GM03348 (cell line): ENCODE measurements around the gene DNAH8.
"Not testable (repeated sequence)": the region's sequence is repeated elsewhere in the genome, so short reads cannot be mapped to it uniquely, and the experiment has no call there.

Experiments used
- DNase-seq: peaks from one replicate; pipeline ENCODE4 v3.0.0; 2012; ENCODE audit warnings: low spot score

The DNAH8 gene

DNA sequence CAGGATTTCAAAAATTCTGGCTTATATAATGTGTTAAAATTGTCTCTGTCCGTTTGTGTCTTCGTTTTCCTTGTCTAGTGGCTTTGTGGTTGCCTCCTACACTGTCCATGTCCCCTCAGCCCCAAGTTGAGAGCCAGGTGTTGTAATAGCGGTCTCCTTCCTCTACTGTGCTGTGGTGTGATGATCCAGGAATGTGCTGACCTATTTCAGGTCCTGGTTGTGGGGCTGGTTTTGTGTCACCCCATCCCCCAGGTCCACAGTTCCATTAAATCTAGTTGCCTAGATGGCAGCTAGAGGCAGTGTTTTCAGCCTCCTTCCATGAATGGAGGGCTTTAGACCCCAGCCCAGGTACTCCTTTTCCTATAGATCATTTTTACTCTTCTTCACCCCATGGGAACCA lies 128.7 kb downstream of the DNAH8 start:
- no peak for DNase-seq

DNA sequence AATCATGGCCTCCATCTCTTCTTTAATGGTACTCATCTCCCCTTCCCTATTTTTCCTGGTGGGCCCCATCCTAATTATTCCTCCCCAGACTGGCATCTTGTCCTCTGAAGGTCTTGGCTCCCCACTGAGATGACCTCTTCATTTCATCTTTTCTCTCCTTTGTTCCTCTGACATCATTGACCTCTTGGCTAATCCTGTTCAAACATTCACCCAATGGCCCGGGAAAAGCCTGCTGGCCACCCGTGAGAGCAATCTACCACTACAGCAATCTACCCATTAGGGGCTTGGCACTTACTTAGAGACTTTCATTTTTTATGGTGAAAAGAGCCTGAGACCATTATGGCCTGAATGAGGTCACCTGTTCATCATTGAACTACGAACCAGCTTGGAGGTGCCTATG lies 130.8 kb downstream of the DNAH8 start:
- DNase-seq, result no peak

DNA sequence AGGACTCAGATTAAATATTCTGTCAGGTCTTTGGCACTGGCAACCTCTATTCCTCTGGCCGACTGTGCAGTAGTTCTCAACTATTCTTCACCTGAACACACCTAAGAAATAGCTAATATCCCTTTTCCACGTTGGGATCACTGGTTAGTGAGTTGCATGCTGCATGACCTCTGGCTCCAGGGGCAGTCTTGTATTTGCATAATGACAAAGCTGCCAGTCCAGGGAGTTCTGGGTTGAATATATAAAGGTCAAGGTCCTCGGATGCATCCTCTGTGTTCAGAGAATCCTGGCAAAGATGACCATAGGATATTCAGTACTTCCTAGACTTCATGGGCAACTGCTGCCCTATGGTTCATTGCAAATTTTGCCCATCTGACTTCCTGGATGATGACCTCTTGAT lies 131.2 kb downstream of the DNAH8 start:
- DNase-seq, result no peak

DNA sequence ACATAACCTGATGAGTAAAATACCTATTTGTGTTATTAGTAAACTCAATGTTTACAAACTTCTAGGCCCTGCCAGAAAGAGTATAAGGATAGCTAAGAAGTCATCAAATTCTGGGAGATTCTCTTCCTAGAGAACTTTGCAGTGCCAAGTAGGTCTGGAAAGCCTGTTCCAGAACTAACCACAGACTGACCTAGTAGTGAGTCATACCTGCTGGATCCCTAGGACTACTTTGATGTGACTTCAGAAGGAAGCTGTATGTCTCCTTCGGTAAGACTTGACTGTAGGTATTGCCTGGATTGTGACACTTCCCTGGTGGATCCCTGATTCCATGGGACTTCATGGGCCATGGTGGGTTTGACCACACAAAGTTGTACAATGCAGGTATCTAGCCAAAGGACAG lies 131.7 kb downstream of the DNAH8 start:
- no peak for DNase-seq

DNA sequence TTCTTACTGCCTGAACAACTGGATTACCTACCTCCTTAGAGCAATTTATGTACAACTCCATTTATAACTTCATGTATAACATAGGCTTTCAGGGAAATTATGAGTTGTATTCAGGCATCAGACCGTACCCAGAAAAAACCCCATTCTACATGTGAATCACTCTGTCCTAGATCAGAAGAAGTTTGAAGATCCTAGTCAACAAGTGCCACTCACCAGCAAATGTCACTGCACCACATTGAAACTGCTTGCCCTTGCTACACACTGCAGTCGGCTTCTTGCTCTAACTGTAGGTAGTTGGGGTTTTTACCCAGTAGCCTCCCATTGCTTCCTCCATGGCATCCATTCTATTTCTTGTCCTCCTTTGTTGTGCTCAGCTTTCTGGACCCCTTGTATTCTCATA lies 132.4 kb downstream of the DNAH8 start:
- DNase-seq, result no peak

DNA sequence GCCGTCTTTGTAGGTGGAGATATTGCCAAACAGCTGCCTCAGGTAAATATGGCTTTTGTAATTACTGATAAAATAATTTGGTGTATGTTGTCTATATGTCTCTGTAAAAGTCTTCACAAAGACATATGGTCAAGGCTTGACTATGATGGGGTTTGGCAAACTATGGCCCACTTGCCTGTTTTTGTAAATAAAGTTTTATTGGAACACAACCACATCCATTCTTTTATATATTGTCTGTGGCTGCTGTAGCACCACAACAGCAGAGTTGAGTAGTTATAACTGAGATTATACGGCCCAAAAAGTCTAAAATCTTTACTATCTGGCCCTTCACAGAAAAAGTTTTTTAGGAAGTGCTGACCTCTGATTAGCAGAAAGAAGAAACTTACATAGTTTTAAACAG lies 133.6 kb downstream of the DNAH8 start:
- DNase-seq, result no peak

DNA sequence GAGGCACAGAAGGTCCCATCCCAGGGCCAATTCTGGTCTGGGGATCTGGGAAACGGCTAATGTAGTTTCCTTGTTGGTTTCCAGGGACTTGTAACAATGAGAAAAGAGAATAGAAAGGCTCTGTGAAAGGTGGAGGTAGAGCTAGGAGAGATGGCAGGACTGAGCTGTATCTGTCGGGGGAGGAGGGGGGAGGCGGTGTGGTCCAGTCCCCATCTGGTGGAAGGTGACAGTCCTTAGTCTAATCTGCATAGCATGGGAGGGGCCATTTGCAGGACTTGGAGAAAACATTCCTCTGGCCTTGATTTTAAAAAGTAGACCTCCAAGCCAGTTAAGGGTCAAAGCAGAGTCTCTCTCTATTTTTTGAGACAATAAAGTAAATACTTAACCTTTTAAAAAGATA lies 137.1 kb downstream of the DNAH8 start:
- no peak for DNase-seq

DNA sequence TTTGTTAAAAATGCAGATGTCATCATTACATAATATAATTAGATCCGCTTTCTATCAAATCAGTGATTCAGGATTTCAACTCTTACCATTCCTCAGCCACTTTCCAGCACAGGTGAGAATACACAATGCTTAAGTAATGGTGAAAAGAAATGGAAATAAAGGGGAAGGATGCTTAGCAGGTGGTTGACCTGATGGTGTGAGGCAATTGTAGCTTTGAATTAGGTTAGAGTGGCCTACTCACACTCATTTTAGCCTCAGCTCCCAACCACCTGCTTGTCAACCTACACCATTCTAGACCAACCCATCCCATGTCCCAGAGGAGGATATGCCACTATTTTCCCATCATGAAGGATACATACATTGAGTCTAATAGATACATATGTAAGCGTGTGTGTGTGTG lies 138.1 kb downstream of the DNAH8 start:
- no peak for DNase-seq

DNA sequence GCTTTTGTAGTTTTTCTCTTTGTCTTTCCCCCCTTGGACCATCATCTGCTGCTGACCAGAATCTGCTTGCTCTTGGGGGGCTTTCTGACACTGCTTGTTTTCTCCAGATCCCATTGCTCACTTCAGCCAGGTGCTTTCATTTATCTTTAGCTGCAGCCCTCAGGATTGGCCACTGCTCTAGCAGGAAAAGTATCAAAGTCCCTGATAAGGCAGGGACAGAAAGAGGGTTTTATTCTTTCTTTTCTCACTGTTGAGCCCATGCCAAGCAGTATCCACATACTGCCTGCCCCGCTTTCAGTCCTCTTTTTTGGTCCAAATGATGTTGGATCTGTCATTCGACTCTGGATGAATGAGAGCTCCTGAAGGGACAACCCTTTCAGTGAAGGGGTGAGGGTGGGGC lies 141.4 kb downstream of the DNAH8 start:
- no peak for DNase-seq

DNA sequence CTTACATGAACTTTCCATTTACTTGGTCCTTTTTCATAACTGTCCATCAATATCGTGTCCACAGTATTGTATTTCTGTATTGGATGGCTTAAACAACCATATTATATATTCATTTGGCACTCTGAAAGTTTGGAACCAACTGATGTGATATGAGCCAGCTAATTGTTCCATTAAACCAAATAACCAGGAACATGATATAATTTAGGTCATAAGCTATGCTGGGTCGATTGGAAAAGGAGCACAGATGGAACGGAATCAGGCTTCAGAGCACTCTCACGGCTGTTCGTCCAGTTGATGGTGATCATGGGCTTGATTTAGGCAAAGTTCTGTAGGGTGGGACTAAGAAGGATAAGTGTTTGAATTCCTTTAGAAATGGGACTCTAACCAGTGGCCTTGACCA lies 142.7 kb downstream of the DNAH8 start:
- no peak for DNase-seq

DNA sequence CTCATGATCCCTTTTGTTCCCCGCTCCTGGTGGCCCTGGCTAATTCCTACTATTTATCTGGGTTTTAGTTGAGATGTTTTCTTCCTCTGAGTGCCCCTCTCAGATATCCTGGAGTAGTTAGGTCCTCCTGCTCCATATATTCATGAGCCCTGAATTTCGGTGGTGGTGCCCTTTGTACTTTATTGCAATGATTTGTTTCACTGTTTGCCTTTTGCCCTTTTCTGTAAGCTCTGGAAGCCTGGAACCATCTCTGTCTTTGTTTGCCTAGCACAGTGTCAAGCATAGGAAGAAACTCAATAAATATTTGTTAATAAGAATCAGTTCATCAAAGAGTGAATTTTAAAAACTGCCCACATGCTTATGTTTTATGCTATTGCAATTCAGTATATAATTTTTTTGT lies 144.9 kb downstream of the DNAH8 start:
- no peak for DNase-seq

DNA sequence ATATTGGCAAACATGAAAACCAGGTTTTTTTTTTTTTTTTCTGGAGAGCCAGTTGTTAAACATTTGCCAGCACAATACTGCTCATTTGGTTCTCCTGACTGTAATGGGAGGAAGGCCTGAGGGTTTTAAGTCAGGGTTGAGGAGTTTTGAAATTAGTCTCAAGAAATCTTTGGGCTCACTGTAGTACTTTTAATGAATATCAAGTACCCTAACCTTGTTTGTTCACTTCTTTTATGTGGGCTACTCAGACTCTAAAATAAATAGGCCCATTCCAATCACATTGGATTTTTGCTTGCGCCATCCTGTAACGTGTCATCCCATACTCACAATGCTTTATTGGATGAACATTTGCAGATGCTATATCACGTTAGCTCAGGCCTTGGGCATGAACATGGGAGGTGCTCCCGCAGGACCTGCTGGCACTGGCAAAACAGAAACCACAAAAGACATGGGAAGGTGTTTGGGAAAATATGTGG lies 146.9 kb downstream of the DNAH8 start:
- DNase-seq, result no peak

DNA sequence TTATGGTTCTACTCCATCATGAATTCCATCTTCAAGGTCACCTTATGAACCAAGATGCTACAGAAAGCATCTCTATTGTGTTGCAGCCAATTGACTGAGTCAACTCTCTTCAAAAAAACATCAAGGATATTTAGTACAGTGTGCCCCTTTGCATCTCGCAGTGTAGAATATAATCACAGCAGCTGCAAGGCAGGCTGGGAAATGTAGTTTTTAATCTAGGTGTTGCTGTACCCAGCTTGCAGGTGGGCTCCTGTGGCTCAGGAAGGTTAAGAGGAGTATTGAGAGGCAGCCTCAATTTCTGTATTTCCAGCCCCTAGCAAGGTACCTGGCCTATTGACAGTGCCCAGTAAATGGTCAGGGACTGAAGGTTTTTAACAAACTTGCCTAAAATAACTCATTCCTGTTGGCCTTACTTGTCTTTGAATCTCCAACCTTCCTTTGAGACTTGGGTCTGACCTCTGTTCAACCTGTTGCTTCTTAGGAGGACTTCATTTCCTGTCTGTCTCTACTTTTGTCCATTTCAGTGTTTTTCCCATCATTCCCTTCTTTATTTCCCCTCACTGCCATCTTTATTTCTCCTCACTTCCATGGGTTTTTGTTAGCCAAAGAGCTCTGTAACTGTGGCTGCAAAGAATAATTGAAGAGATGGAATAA lies 150.5 kb downstream of the DNAH8 start:
- DNase-seq, result no peak

DNA sequence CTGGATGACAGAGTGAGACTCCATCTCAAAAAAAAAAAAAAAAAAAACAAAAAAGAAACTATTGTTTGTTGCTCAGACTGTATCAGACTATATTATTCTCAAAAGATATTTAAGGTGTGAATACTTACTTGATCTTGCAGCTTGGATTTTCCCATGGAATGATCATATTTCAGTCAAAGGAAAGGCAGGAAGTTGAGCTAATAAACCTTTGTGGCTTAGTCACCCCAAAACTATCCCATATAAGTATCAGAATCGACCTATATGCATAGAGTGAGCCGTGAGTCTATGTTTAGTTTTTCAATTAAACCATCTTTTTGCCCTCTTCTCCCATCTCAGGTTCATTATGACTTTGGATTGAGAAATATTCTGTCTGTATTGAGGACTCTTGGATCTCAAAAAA lies 152.6 kb downstream of the DNAH8 start:
- no peak for DNase-seq

DNA sequence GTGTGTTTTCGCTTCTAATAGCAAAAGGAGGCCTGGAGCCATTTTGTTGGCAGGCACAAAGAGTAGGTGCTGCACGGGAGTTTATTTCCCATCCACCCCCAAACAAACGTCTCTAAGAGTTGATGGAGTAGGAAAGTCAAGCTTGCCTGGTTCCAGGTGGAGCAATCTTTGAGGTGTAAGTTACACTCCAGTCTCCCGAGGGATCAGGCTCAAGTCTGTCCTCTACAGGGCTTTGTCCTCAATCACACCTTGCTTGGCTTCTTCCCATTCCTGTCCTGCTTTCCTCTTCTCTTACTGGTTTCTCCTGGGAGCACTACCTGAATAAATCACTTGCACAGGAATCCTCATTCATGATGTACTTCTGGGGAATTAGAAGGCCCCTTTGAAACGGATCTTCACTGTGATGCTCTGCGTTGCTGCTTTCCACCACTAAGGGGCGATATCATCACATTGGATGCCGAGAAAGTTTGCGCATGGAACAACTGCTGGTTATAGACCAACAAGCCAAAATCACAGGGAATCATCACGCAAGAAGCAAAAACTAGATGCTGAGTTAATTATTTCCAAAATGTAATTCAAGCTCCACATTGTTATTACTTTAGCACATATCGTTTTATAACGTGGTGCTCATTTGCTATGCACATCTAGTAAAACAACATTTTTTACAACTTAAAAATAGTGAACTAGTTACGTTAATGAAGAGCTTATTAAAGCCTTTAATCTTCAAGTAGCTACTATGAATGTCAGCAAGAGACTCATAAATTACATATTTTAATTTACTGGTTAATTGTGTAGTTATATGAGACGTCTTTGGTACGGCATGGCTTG lies 156.8 kb downstream of the DNAH8 start:
- DNase-seq, result peak; percentile 67

DNA sequence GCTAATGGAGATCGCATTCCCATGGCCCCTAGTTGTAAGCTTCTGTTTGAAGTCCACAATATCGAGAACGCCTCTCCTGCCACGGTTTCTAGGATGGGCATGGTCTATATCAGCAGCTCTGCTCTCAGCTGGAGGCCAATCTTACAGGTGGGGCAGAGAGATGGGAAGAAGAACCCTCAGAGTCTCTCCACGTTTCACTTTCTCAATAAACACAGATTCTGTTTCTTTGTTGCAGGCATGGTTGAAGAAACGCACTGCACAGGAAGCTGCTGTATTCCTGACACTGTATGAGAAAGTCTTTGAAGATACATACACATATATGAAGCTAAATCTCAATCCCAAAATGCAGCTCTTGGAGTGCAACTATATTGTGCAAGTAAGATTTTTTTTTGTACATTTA lies 157.9 kb downstream of the DNAH8 start:
- no peak for DNase-seq

DNA sequence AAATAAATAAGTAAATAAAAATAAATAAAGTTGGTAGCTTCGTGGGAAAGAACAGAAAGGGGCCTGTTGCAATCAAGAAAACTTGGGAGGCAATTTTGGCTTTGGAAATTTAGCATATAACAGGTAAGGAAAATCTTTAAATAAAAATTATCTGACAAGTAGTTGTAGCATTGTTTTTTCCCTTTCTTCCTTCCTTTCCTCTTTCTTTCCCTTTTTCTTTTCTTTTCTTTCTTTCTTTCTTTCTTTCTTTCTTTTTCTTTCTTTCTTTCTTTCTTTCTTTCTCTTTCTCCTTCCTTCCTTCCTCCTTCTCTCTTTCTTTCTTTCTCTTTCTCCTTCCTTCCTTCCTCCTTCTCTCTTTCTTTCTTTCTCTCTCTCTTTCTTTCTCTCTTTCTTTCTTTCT lies 158.7 kb downstream of the DNAH8 start:
- DNase-seq, result not testable (repeated sequence)

DNA sequence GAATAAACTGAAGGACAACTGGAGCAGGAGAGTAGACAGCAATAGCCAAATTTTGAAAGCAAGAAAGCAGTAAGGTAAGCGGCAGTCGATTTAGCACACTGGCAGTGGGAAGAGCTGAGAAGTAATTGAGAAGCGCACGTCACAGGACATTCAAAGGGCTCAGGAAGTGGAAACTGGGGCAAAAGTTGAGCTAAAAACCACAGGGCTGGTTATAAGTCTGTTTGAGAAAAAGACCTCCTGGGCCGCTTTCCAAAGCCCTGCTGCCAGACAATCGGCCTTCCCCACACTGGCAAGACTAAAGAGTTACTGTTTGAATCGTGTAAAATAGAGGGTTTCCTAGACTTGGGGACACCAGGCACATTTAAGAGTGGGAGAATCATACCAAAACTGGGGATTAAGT lies 161.4 kb downstream of the DNAH8 start:
- no peak for DNase-seq

DNA sequence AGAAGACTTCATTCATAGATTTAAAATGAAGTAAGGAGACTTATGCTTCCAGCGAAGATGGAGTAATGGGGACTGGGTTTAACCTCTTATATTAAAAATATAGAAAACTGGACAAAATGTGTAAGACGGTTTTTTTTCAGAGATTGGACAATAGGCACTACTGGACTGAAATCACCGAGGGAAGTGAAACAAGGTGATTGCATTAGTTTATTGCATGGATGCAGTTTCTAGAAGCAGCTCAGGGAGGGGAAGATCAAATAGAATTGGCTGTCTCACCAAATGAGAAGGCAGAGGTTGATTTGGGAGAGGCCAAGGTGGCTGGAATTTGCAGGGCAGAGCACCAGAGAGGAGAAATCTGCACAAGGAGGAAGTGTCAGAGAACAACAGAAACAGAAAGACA lies 162.6 kb downstream of the DNAH8 start:
- no peak for DNase-seq

DNA sequence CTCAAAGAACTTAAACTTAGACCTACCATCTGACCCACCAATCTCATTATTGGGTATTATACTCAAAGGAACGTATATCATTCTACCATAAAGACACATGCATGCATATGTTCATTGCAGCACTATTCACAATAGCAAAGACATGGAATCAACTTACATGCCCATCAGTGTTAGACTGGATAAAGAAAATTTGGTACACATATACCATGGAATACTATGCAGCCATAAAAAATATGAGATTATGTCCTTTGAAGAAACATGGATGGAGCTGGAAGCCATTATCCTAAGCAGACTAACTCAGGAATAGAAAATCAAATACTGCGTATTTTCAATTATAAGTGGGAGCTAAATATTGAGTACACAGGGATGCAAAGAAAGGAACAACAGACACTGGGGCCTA lies 167.0 kb downstream of the DNAH8 start:
- no peak for DNase-seq

DNA sequence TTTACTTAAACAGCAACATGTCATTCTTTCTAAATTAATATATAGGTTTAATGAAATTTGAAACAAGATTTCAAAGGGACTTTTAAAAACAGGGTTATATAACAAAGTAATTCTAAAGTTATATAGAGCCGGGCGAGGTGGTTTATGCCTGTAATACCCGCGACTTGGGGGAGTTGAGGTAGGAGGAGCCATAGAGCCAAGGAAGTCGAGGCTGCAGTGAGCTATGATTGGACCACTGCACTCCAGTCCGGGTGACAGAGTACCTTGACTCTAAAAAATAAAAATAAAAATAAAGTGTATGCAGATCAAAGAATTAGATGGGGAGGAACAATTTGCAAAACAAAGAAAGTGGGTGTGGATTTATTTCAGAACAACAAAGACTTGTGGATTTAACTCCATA lies 182.4 kb downstream of the DNAH8 start:
- no peak for DNase-seq

DNA sequence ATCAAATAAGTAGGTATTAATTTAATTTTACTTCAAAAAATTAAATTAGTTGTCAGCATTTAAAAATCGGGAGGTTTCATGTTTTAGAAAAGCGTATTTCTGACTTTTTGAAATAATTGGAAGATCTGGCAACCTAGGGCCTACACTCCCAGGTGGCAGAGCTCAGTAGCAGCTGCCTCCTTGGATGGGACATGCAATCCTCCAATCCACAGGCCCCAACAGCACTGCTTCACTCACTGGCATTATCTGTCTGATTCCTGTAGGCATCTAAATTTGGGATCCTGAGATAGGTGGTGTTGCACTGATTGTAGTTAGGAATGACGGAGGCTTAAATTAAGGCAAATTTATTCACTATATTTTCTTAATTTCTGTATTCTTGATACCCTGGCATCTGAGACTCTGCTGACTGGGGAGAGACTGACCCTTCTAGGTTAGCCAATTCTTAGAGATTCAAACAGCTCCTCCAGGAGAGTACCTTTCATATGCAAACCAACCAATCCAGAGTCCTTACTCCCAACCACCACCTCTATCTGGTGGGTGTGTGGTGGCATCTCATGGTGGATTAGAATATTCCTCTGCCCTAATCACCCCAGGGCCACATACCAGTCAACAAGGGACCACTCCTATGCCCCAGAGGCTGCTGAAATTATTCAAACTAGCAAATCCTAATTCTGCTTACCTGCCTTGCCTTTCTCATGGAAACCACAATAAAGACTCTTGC lies 186.9 kb downstream of the DNAH8 start:
- no peak for DNase-seq

DNA sequence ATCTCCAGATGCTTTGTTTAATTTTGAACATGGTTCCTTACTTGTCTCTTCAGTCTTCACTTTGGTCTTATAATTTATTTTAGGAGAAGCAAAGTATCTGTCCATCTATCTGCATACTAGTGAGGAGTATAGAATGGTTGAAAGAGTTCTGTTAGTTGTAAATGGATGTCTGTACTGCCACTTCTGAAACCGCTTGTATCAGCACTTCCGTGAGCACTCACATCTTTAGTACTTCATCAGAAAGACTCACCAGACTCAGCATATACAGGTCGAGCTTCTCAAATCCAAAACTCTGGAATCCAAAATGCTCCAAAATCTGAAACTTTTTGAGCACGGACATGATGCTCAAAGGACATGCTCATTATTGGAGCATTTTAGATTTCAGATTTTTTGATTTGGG lies 191.5 kb downstream of the DNAH8 start:
- DNase-seq, result no peak
